Fibroblast of the aortic adventitia (primary cell): ENCODE results near the gene SLC26A4. TPM values are rescaled to one million over a fixed set of nuclear protein-coding genes. Genes with fewer than 3 reads are reported as not detected.

Experiments
- DNase-seq: peaks from one replicate; pipeline ENCODE4 v3.0.0-alpha.2; 2010; ENCODE audit warnings: low read depth
- H3K4me3 ChIP-seq: 2 replicates; pipeline ENCODE4 v1.5.1; 2011; ENCODE audit warnings: low read depth, mild to moderate bottlenecking, control low read depth, low read length, moderate library complexity
- CTCF ChIP-seq: IDR thresholded peaks from 2 replicates; pipeline ENCODE4 v1.5.1; 2011; ENCODE audit warnings: mild to moderate bottlenecking, low read length, control low read depth, inconsistent platforms; ENCODE audit not compliant: insufficient read depth
- total RNA-seq: library from RNA; depleted of rRNA; stranded (reverse); fragments of >200 nt; gene quantifications from 2 replicates; pipeline ENCODE4 v1.2.3, GENCODE V29; 2012; ENCODE audit warnings: low replicate concordance

The SLC26A4 gene
- total RNA-seq, 1 donor = 1.8 TPM

GRCh38 chr7:107712896-107713295 lies 52.3 kb downstream of the SLC26A4 start:
- no peak for DNase-seq
- TF ChIP-seq CTCF = no peak
- H3K4me3 ChIP-seq = no peak overlapping the region

DNA sequence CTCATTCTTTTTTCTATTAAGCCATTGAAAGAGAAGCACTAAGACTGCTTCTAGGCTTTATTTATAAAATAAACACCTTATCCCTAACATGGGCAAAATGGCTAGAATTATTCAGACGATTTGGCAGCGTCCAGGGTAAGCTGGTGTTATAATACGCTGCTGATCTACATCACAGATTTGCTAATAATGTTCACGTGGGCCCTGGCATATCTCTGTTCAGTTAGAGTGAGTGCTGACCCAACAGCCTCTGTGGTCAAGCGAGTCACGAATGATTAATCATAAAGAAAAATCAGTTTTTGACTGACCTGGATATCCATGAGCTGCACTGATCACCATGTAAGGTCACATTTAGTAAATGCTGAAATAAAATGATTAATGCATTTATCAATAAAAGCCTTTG lies 54.9 kb downstream of the SLC26A4 start:
- DNase-seq = peak; percentile 28
- TF ChIP-seq CTCF = no peak
- no peak overlapping the region for H3K4me3 ChIP-seq

DNA sequence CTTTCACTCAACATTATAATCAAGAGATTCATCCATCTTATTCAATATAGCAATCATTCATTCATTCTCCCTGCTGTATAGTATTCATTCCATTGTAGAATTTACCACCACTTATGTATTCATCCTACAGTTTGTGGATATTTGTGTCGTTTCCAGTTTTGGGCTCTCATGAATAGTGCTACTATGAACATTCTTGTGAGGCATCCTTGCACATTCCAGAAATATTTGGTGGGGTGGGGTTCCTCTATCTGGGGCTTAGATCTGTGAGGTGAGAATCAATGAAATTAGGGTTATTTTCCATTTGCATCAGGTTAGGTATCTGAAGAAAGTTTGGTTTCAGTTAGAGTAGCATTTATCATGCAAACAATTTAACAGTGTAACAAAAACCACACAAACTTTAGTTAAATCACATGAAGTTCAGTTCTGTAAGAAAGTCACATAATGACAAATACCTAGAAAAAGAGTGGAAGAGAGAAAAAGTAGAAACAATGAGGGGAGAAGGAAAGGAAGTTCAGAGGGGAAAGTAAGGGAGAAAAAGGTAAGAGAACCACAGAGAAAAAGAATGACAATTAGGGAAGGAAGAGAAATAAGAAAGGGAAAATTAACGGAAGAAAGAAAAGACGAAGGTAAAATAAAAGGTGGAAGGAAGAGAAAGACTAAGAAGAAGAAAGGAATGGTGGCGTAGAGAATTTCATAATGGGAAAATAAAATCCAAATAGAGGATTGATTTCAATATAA lies 58.0 kb downstream of the SLC26A4 start:
- no peak overlapping the region for H3K4me3 ChIP-seq
- TF ChIP-seq CTCF = no peak
- DNase-seq = no peak

DNA sequence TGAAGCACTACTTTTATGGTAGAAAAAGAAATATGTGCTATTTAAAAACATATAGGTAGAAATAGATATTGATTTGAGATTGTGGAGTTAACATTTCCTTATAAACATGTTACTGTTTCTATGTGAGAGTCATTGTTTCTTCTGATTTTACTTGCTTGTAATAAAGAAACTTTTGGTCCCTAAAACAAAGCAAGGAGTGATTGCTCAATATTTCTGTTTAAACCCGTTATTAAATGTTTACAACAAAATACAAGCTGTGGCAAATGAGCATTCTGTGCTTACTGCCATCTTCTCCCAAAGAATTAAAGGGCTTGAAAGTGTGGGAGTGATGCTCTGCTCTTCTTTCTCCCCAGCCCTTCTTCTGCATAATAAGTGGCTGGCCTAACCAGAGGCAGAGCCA lies 60.7 kb downstream of the SLC26A4 start:
- DNase-seq = no peak
- no peak for TF ChIP-seq CTCF
- no peak overlapping the region for H3K4me3 ChIP-seq

- DNase-seq = no peak
- no peak overlapping the region for H3K4me3 ChIP-seq
- no peak for TF ChIP-seq CTCF
These were observed 62.6 kb downstream of the SLC26A4 start for GRCh38 chr7:107723255-107723654.

DNA sequence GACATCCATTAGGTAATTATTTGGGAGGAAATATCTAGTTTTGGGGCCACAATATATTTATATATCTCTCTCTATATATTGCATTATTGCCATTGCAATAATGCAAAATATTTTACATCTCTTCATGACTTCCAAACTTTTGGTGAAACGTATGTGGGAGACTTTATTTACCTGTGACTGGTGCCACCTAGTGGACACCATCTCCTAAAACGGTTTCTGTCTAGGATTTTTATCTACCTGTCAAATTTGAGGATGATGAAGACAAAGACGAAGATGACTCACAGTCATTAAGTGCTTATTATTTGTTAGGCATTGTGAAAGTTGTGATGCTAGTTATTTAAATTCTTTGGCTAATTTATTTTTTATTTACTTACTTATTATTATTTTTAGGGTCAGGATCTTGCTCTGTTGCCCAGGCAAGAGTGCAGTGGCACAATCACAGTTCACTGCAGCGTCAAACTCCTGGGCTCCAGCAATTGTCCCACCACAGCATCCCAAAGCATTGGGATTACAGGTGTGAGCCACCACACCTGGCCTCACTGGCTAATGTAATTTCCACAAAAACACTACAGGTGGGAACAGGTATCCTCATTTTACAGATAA lies 64.6 kb downstream of the SLC26A4 start:
- no peak overlapping the region for H3K4me3 ChIP-seq
- peak; percentile 61 for TF ChIP-seq CTCF
- DNase-seq = peak; percentile 83
